PC-3 (cell line): ENCODE results near the gene CDC42SE2. TPM values are rescaled to one million over a fixed set of nuclear protein-coding genes. Genes with fewer than 3 reads are reported as not detected.
A peak's percentile ranks its signal among the peaks of the same experiment; 100 is the strongest.

Experiments used
- ATAC-seq: fragments of 200-7000 bp; cut with Tn5 transposase; 2 replicates; pipeline ENCODE4 v1.9.1; 2020; ENCODE audit warnings: mild to moderate bottlenecking, moderate library complexity
- BruUV-seq: library from RNA; stranded (reverse); fragments of 400-500 nt; replicated peaks from 2 replicates; lab custom pipeline; 2021; lab: Mats Ljungman, UMichigan
- CTCF ChIA-PET: fragments of 300-600 bp; sonication (Branson Sonifier 250); formaldehyde crosslinking; loops from one replicate; lab custom pipeline; 2022; ENCODE audit warnings: antibody characterized with exemption; lab: Charles Lee
- POLR2A ChIA-PET: fragments of 300-600 bp; sonication (Branson Sonifier 250); formaldehyde crosslinking; loops from one replicate; lab custom pipeline; 2022; ENCODE audit warnings: antibody characterized with exemption; ENCODE audit not compliant: unreplicated experiment; lab: Charles Lee
- DNase-seq: peaks from one replicate; pipeline ENCODE4 v3.0.0-alpha.2; 2015
- H2AFZ ChIP-seq: fragments of 300-600 bp; sonication (generic); 2 replicates; pipeline ENCODE4 v1.6.0; 2016; ENCODE audit warnings: antibody characterized with exemption, low read length
- H3F3A ChIP-seq: fragments of 300-600 bp; sonication (generic); one replicate; pipeline ENCODE4 v1.6.0; 2017; ENCODE audit warnings: antibody characterized with exemption, low read length, control low read depth, mild to moderate bottlenecking; ENCODE audit not compliant: unreplicated experiment
- H3K27ac ChIP-seq: fragments of 300-600 bp; sonication (generic); 2 replicates; pipeline ENCODE4 v1.5.1; 2016; ENCODE audit warnings: mild to moderate bottlenecking, low read length
- H3K27me3 ChIP-seq: fragments of 300-600 bp; sonication (generic); 2 replicates; pipeline ENCODE4 v1.6.1; 2016; ENCODE audit warnings: low read length, mixed read lengths
- H3K36me3 ChIP-seq: fragments of 300-600 bp; sonication (generic); 2 replicates; pipeline ENCODE4 v1.6.1; 2016; ENCODE audit warnings: low read depth, mixed run types, low read length, mixed read lengths
- H3K4me1 ChIP-seq: fragments of 300-600 bp; sonication (generic); 2 replicates; pipeline ENCODE4 v1.5.1; 2016; ENCODE audit warnings: low read length; ENCODE audit not compliant: insufficient read depth
- H3K4me2 ChIP-seq: fragments of 300-600 bp; sonication (generic); 2 replicates; pipeline ENCODE4 v1.6.0; 2016; ENCODE audit warnings: low read length
- H3K4me3 ChIP-seq: fragments of 300-600 bp; sonication (generic); 2 replicates; pipeline ENCODE4 v1.5.1; 2016; ENCODE audit warnings: mild to moderate bottlenecking, low read length, mixed read lengths
- H3K79me2 ChIP-seq: fragments of 300-600 bp; sonication (generic); 2 replicates; pipeline ENCODE4 v1.6.1; 2017; ENCODE audit warnings: low read length, mixed read lengths
- H3K9ac ChIP-seq: fragments of 300-600 bp; sonication (generic); 2 replicates; pipeline ENCODE4 v1.6.0; 2016; ENCODE audit warnings: mild to moderate bottlenecking, low read length
- H3K9me2 ChIP-seq: fragments of 300-600 bp; sonication (generic); replicated peaks from 2 replicates; pipeline ENCODE4 v1.6.1; 2016; ENCODE audit warnings: mixed run types, low read length, mixed read lengths
- H3K9me3 ChIP-seq: fragments of 300-600 bp; sonication (generic); 2 replicates; pipeline ENCODE4 v1.6.1; 2016; ENCODE audit warnings: low read length, mixed read lengths
- H4K20me1 ChIP-seq: fragments of 300-600 bp; sonication (generic); 2 replicates; pipeline ENCODE4 v1.6.1; 2016; ENCODE audit warnings: low read length, mixed read lengths
- EZH2 ChIP-seq: fragments of 300-600 bp; sonication (generic); IDR thresholded peaks from one replicate; pipeline ENCODE4 v1.6.1; 2017; ENCODE audit warnings: antibody characterized with exemption, mild to moderate bottlenecking, low read length; ENCODE audit not compliant: unreplicated experiment
- EZH2phosphoT487 ChIP-seq: fragments of 300-600 bp; sonication (generic); IDR thresholded peaks from 2 replicates; pipeline ENCODE4 v1.6.1; 2018; ENCODE audit warnings: mild to moderate bottlenecking, antibody characterized with exemption, low read length, borderline replicate concordance
- intact Hi-C: fragments of 100-400 bp; cut with micrococcal nuclease; formaldehyde crosslinking; loops from 2 replicates; pipeline ENCODE4 v1.9.0; 2023
- total RNA-seq: library from RNA; depleted of rRNA; stranded (reverse); fragments of >200 nt; gene quantifications from 2 replicates; pipeline ENCODE4 v1.2.3, GENCODE V29; 2014
- TF ChIP-seq, protein P1 (sequence below): fragments of 300-600 bp; sonication (generic); conservative IDR thresholded peaks from 2 replicates; pipeline ENCODE4 v1.5.1; 2017; ENCODE audit warnings: antibody characterized with exemption, low read depth, mild to moderate bottlenecking, low read length

CDC42SE2 gene
- total RNA-seq, 1 experiment from 2014 or later: 13.3 TPM

DNA sequence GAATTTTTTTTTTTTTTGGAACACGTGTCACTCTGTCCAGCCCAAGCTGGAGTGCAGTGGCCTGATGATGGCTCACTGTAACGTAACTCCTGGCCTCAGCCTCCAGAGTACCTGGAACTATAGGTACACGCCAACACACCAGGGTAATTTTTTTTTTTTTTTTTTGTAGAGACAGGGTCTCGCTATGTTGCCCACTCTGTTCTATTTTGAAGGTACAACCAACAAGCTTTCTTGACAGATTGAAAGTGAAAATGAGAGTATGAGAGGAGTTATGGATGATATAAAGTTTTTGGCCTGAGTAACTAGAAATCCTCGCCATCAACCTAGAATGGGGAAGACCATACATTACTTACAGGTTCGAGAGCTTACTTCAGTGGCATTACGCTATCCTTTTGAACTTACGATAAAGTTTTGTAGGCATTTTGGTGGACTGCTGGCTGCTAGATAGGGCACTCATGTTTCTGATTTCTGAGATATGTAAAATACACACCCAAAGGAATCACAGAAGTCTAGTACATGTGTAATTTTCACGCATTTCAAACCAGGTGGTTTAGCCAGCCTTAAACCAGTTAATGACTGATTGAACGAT, 806 bp upstream of the CDC42SE2 start:
- Histone ChIP-seq H3F3A (no peaks in the 10 kb centered on the region), H3K36me3 (no peaks in the 10 kb centered on the region), H3K9me2 (no peaks in the 10 kb centered on the region), H3K9ac (peak overlapping the region; percentile 69), H3K9me3 (no peaks in the 10 kb centered on the region), H3K4me2 (peak overlapping the region; percentile 100), H3K4me3 (peak overlapping the region; percentile 95), H3K4me1 (peaks cover 29% of the 10 kb centered on the region), H3K27me3 (no peaks in the 10 kb centered on the region), H3K79me2 (peaks cover 36% of the 10 kb centered on the region), H4K20me1 (peaks cover 4% of the 10 kb centered on the region; the same call in 1 of the 2 replicates), H2AFZ (peak overlapping the region; percentile 95), H3K27ac (peak overlapping the region; percentile 46)
- ATAC-seq (no peak), DNase-seq (peak; percentile 34)
- BruUV-seq: TSS peak; percentile 84
- intact Hi-C loops: loop anchor here (1.0 kb wide), 2 partner anchors 93 to 98 kb away; partner anchors contain the start of genes HINT1 and LYRM7
- POLR2A ChIA-PET: no interaction called here
- TF ChIP-seq, protein P1, sequence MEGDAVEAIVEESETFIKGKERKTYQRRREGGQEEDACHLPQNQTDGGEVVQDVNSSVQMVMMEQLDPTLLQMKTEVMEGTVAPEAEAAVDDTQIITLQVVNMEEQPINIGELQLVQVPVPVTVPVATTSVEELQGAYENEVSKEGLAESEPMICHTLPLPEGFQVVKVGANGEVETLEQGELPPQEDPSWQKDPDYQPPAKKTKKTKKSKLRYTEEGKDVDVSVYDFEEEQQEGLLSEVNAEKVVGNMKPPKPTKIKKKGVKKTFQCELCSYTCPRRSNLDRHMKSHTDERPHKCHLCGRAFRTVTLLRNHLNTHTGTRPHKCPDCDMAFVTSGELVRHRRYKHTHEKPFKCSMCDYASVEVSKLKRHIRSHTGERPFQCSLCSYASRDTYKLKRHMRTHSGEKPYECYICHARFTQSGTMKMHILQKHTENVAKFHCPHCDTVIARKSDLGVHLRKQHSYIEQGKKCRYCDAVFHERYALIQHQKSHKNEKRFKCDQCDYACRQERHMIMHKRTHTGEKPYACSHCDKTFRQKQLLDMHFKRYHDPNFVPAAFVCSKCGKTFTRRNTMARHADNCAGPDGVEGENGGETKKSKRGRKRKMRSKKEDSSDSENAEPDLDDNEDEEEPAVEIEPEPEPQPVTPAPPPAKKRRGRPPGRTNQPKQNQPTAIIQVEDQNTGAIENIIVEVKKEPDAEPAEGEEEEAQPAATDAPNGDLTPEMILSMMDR: no peak
- TF ChIP-seq EZH2 (no peak), EZH2phosphoT487 (no peak)
- CTCF ChIA-PET: interaction anchor here (0.7 kb wide), 1 partner anchor 193 kb away, joined by 3 read pairs; no protein-coding TSS in a partner anchor

DNA sequence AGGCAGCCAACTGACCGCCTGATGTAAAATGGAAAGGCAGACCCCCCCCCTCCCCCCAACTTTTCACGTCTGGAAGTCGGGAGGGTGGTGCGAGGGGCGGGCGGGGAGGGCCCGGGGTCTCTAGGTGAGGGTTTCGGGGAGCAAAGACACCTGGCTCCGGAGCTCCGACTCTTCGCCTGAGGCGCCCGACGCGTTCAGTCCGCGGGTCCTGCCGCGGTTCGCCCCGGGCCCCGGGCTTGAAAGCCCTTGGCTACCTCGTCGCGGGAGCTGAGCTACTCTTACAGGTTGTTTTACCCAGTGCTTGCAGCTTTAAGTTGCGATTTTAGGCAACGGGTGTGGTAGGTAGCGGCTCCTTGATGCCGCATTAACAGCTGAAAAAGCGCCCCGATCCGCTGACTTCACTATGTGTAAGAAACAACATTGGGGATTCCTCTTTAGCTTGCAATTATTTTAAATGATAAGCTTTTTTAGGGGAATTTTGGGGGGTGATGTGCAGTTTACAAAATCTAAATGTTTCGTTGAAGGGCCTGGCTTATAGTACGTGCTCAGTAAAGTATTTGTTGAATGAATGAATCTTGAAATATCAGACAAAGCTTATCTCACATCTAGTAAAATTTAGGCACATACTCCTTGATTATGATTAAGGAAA, 722 bp downstream of the CDC42SE2 start:
- TSS peak; percentile 61 for BruUV-seq
- Histone ChIP-seq H3K9ac (peak overlapping the region; percentile 80), H4K20me1 (peaks cover 4% of the 10 kb centered on the region; the same call in 1 of the 2 replicates), H3K27me3 (no peaks in the 10 kb centered on the region), H3F3A (no peaks in the 10 kb centered on the region), H3K9me2 (no peaks in the 10 kb centered on the region), H3K79me2 (peaks cover 52% of the 10 kb centered on the region), H3K36me3 (no peaks in the 10 kb centered on the region), H3K4me3 (peak overlapping the region; percentile 95), H3K27ac (no peak overlapping the region), H3K4me1 (peaks cover 14% of the 10 kb centered on the region), H2AFZ (peak overlapping the region; percentile 86), H3K9me3 (no peaks in the 10 kb centered on the region), H3K4me2 (peak overlapping the region; percentile 91)
- ATAC-seq (peak; percentile 10), DNase-seq (peak; percentile 24)
- intact Hi-C loops: loop anchor here (2.0 to 5.0 kb wide), 3 partner anchors 14 to 153 kb away; no protein-coding TSS in a partner anchor
- TF ChIP-seq EZH2: no peak
- TF ChIP-seq, protein P1: no peak
- no peak for TF ChIP-seq EZH2phosphoT487
- POLR2A ChIA-PET: no interaction called here
- CTCF ChIA-PET: interaction anchor here (0.6 kb wide), 1 partner anchor 117 kb away, joined by 3 read pairs; no protein-coding TSS in a partner anchor
